Stimulated activated naive CD8-positive, alpha-beta T cell treated with anti-CD3 and anti-CD28 coated beads, Interleukin-15, amount 100 ng/mL, for 72 hours (primary cell): ENCODE results near the gene RPP40.
A peak's percentile ranks its signal among the peaks of the same experiment; 100 is the strongest.

Experiments used
- ATAC-seq: fragments of 150-1000 bp; cut with Tn5 transposase; 2 replicates; pipeline ENCODE4 v1.10.0; 2021; ENCODE audit warnings: mild to moderate bottlenecking, moderate library complexity
- DNase-seq, 2 donors: peaks; one replicate each; pipeline ENCODE4 v3.0.0; 2021 to 2022
- H3K27ac Mint-ChIP-seq, 2 donors: one replicate each; pipeline ENCODE4 v1.8.0; 2022; ENCODE audit warnings: mild to moderate bottlenecking in 2 of 2, mixed read lengths in 2 of 2, moderate library complexity in 2 of 2
- H3K27me3 Mint-ChIP-seq: one replicate; pipeline ENCODE4 v1.8.0; 2022; ENCODE audit warnings: mixed read lengths
- H3K4me1 Mint-ChIP-seq: one replicate; pipeline ENCODE4 v1.8.0; 2022; ENCODE audit warnings: mild to moderate bottlenecking, mixed read lengths
- H3K4me3 Mint-ChIP-seq, 2 donors: one replicate each; pipeline ENCODE4 v1.8.0; 2022; ENCODE audit warnings: mild to moderate bottlenecking in 2 of 2, mixed read lengths in 2 of 2, moderate library complexity in 1 of 2
- H3K9me3 Mint-ChIP-seq, 2 donors: one replicate each; pipeline ENCODE4 v1.8.0; 2022; ENCODE audit warnings: mixed read lengths in 2 of 2

RPP40 gene

DNA sequence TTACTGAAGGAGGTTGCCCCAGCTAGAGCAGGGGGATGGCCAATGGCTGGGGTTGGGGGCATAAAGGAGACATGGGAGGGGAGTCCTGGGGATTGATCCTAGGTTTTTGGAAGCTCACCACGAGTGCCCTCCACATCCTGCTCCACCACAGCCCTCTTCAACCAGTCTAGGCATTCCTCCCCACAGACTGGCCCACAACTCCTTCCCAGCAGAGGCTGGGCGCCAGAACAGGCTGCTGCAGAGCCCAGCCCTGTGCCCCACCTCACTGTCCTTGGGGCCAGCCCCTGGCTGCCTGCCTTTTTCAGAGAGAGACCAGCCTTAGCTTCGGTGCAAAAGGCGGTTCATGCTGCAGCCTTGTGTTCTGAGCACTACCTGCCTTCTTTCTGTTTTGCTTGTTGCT is 16.4 kb downstream of the RPP40 start:
- peaks cover 0 to 15% of the 10 kb centered on the region in 2 donors for H3K9me3 Mint-ChIP-seq
- ATAC-seq (no peak), DNase-seq (no peak)
- no peaks in the 10 kb centered on the region for H3K4me1 Mint-ChIP-seq
- no peak overlapping the region for H3K27ac Mint-ChIP-seq
- no peaks in the 10 kb centered on the region for H3K27me3 Mint-ChIP-seq
- H3K4me3 Mint-ChIP-seq, result no peak overlapping the region

DNA sequence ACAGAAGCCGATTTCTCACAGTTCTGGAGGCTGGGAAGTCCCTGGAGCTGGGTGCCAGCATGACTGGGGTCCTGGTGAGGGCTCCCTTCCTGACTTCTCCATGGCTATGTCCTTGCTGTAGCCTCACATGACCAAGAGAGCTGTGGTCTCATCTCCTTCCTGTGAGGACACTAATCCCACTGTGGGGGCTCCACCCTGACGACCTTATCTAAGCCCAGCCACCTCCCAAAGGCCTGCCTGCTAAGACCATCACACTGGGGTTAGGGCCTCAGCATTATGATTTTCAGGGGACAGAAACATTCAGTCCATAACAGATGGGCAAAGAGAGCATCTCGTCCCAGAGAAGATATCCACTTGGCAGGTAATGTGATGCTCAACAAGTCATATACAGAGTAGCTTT is 16.8 kb downstream of the RPP40 start:
- Mint-ChIP-seq H3K27ac (no peak overlapping the region), H3K27me3 (no peaks in the 10 kb centered on the region), H3K9me3 (peaks cover 0 to 15% of the 10 kb centered on the region in 2 donors), H3K4me3 (no peak overlapping the region), H3K4me1 (no peaks in the 10 kb centered on the region)
- ATAC-seq (no peak), DNase-seq (no peak)

GRCh38 chr6:4983322-4983721 is 20.5 kb downstream of the RPP40 start:
- no peaks in the 10 kb centered on the region for H3K4me1 Mint-ChIP-seq
- H3K9me3 Mint-ChIP-seq, result peaks cover 10 to 32% of the 10 kb centered on the region in 2 donors
- no peak overlapping the region for H3K4me3 Mint-ChIP-seq
- H3K27me3 Mint-ChIP-seq, result peaks cover 5% of the 10 kb centered on the region
- no peak for ATAC-seq
- no peak overlapping the region for H3K27ac Mint-ChIP-seq
- no peak for DNase-seq

DNA sequence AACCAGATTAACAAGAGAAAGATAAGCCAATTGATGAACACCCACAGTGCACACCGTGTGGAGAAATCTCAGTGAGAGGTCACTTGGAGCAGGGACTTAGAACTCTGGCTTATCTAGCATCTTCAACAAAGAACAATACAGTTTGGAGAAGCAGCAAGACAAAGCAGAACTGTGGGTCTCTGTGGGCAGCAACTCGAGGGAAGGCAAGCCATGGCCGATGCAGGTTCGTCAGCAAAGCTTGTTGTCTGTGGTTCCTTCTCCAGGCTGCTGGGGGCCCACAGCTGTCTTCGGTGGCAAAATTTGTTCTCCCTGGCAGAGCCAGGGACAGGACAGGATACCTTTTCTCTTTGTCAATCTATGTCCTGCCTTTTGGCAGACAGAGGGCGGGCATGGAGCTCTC is 22.1 kb downstream of the RPP40 start:
- DNase-seq, result no peak
- ATAC-seq, result no peak
- Mint-ChIP-seq H3K4me3 (no peak overlapping the region), H3K27me3 (peaks cover 8% of the 10 kb centered on the region), H3K4me1 (no peaks in the 10 kb centered on the region), H3K9me3 (peaks cover 14 to 39% of the 10 kb centered on the region in 2 donors), H3K27ac (no peak overlapping the region)

DNA sequence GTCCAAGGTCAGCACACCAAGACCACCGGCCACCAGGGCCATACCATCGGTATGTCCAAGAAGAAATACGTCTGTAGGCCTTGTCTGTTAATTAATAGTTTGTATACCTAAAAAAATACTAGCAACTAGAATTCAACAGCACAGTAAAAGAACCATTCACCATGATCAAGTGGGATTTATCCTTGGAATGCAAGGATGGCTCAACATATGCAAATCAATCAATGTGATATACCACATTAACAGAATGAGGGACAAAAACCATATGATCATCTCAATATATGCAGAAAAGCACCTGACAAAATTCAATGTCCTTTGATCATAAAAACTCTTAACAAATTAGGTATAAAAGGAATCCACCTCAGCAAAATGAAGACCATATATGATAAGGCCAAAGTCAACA is 24.4 kb downstream of the RPP40 start:
- ATAC-seq (no peak), DNase-seq (no peak)
- H3K27me3 Mint-ChIP-seq, result peaks cover 8% of the 10 kb centered on the region
- H3K27ac Mint-ChIP-seq, result no peak overlapping the region
- peaks cover 20 to 46% of the 10 kb centered on the region in 2 donors for H3K9me3 Mint-ChIP-seq
- no peak overlapping the region for H3K4me3 Mint-ChIP-seq
- no peaks in the 10 kb centered on the region for H3K4me1 Mint-ChIP-seq

DNA sequence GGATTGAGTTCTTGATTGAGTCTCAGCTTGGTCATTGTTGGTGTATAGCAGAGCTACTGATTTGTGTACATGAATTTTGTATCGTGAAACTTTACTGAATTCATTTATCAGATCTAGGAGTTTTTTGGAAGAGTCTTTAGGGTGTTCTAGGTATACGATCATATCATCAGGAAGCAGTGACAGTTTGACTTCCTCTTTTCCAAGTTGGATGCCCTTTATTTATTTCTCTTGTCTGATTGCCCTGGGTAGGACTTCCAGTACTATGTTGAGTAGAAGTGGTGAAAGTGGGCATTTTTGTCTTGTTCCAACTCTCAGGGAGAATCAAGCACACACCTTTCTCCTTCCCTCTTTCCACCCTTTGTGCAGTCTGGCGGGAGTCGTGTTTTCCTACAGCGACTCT is 26.4 kb downstream of the RPP40 start:
- no peak for ATAC-seq
- Mint-ChIP-seq H3K4me1 (no peaks in the 10 kb centered on the region), H3K9me3 (peaks cover 20 to 46% of the 10 kb centered on the region in 2 donors), H3K27ac (no peak overlapping the region), H3K4me3 (no peak overlapping the region), H3K27me3 (peaks cover 11% of the 10 kb centered on the region)
- no peak for DNase-seq

GRCh38 chr6:4975506-4975905 is 28.3 kb downstream of the RPP40 start:
- ATAC-seq, result no peak
- no peak overlapping the region for H3K27ac Mint-ChIP-seq
- DNase-seq, result no peak
- H3K4me3 Mint-ChIP-seq, result no peak overlapping the region
- H3K9me3 Mint-ChIP-seq, result peaks cover 20 to 45% of the 10 kb centered on the region in 2 donors
- H3K4me1 Mint-ChIP-seq, result no peaks in the 10 kb centered on the region
- H3K27me3 Mint-ChIP-seq, result peaks cover 16% of the 10 kb centered on the region

DNA sequence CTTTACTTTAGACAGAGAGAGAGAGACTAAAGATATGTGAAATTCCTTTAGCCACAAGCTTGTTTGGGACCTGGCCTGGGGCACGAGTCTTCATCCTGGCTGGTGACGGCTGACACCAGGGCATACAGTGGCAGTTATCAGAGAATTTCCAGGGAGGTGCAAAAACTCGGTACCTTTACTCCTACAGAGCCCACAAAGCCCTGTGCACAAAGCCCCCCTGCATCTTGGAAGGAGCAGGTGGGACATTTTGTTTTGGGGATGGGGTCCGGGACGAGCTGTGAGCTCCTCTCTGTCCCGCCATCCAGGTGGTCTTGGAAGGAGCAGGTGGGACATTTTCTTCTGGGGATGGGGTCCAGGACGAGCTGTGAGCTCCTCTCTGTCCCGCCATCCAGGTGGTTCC is 28.9 kb downstream of the RPP40 start:
- DNase-seq (no peak), ATAC-seq (no peak)
- peaks cover 20 to 39% of the 10 kb centered on the region in 2 donors for H3K9me3 Mint-ChIP-seq
- H3K27ac Mint-ChIP-seq, result no peak overlapping the region
- H3K4me3 Mint-ChIP-seq, result no peak overlapping the region
- H3K4me1 Mint-ChIP-seq, result no peaks in the 10 kb centered on the region
- H3K27me3 Mint-ChIP-seq, result peaks cover 16% of the 10 kb centered on the region

DNA sequence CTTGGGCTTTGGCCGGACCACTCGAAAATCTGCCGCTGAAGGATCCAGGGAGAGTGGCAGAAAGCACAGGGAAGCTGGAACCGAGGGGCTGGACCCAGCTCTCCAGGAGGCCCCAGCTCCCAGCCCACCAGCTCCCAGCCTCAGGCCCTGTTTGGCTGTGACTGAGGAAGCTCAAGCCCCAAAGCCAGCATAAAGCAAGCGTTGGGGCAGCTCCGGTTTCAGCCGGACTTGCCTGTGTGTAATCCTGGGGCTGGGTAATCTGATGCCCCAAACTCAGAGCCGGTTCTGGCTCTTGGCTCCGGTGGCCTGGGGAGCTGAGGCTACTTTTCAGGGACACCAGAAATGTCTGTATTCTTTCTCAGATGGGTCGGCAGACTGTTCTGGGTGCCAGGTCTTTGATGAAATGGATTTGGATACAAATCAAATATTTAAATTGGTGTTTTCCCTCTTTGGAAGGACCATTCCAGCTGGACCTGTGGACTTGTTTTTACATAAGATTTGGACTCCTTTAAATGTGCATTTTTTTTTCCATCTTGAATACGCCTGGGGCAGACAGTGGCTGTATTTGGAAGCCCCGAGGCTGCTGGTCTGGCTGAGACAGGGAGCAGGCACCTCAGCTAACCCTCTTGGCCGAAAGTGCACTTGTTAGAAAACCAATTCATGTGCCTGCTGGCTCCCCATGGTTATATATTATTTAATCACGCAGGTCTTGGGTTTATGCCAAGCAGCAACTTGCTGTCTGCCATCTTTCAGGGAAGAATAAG is 29.7 kb downstream of the RPP40 start:
- H3K4me1 Mint-ChIP-seq, result no peaks in the 10 kb centered on the region
- no peak for DNase-seq
- H3K27me3 Mint-ChIP-seq, result peaks cover 16% of the 10 kb centered on the region
- H3K27ac Mint-ChIP-seq, result no peak overlapping the region
- H3K9me3 Mint-ChIP-seq, result peaks cover 15 to 31% of the 10 kb centered on the region in 2 donors
- H3K4me3 Mint-ChIP-seq, result no peak overlapping the region
- no peak for ATAC-seq

DNA sequence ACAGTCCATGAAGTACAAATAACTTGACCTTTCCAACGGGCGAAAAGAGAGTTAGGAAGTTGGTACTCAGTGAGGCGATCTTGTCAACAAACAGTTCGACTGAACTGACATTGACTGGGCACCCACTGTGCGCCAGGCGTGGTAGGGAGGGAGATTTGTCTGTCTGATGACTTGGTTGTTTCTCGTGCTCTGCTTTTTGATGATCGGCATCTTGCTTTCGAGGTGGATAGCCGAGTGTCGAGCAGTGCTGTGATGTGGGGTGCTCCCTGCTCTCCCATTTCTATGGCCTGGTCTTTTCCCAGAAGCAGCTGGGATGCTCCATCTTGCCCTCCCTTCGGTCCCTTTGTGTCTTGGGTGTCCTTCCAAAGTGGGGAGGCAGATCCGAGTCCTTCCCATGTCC is 30.4 kb downstream of the RPP40 start:
- Mint-ChIP-seq H3K9me3 (peaks cover 11 to 24% of the 10 kb centered on the region in 2 donors), H3K27me3 (peaks cover 12% of the 10 kb centered on the region), H3K4me1 (no peaks in the 10 kb centered on the region), H3K4me3 (no peak overlapping the region), H3K27ac (no peak overlapping the region)
- ATAC-seq (no peak), DNase-seq (no peak)

DNA sequence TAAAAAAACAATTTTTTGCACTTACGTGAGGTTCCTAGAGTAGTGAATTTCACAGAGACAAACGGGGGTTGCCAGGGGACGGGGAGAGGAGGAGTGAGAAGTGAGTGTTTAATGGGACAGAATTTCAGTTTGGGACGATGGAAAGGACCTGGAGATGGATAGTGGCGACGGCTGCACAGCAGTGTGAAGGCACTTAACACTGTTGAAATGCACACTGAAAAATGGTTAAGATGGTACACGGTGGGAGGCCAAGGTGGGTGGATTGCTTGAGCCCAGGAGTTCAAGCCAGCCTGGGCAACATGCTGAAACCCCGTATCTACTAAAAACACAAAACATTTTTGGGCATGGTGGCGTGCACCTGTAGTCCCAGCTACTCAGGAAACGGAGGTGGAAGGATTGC is 31.4 kb downstream of the RPP40 start:
- ATAC-seq (no peak), DNase-seq (no peak)
- Mint-ChIP-seq H3K4me3 (no peak overlapping the region), H3K9me3 (peaks cover 10 to 14% of the 10 kb centered on the region in 2 donors), H3K27ac (peak overlapping the region in 1 of 2 donors; percentile 1), H3K27me3 (peaks cover 8% of the 10 kb centered on the region), H3K4me1 (no peaks in the 10 kb centered on the region)

DNA sequence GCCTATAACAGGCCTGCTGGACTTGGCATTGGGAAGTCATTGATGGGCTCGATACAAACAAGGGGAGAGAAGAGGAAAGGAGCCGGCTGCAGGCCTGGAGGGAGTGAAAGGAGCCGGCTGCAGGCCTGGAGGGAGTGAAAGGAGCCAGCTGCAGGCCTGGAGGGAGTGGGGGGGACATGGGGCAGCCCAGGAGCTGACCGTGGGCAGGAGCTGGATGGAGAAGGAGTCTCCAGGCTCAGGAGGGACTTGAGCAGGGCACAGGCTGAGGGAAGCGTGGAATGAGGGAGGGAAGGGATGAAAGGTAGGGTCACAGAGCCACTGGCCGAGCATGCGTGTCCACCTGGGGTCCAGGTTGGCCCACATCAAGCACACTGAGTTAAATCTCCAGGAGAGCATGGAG is 32.0 kb downstream of the RPP40 start:
- H3K4me1 Mint-ChIP-seq, result no peaks in the 10 kb centered on the region
- DNase-seq (no peak), ATAC-seq (no peak)
- peak overlapping the region in 1 of 2 donors; percentile 37 for H3K27ac Mint-ChIP-seq
- H3K27me3 Mint-ChIP-seq, result peaks cover 8% of the 10 kb centered on the region
- no peak overlapping the region for H3K4me3 Mint-ChIP-seq
- H3K9me3 Mint-ChIP-seq, result peaks cover 7 to 8% of the 10 kb centered on the region in 2 donors

GRCh38 chr6:4970739-4971395 is 33.0 kb downstream of the RPP40 start:
- no peak overlapping the region for H3K27ac Mint-ChIP-seq
- no peak for ATAC-seq
- H3K27me3 Mint-ChIP-seq, result peaks cover 8% of the 10 kb centered on the region
- no peak for DNase-seq
- no peak overlapping the region for H3K4me3 Mint-ChIP-seq
- H3K4me1 Mint-ChIP-seq, result no peaks in the 10 kb centered on the region
- H3K9me3 Mint-ChIP-seq, result no peaks in the 10 kb centered on the region

DNA sequence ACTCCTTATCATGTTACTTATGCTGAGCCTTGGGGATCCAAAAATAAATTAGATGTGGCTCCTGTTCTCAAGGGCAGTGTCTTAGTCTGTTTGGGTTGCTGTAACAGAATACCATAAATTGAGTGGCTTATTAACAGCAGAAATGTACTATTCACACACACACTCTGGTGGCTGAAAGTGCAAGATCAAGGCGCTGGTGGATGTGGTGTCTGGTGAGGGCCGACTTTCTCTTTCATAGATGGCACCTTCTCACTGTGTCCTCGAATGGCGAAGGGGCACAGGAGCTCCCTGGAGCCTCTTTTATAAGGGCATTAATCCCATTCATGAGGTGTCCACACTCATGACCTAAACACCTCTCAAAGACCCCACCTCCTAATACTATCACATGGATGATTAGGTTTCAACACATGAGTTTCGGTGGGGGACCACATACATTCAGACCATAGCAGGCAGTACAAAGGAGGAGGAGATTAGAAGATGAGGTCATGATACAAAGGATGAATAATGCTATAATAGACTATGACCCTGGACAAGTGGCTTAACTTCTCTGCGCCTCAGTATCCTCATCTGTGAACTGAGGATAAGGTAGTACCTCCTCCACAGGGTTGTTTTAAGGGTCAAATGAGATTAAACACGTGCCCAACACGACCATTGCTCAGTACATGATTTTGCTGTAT is 34.1 kb downstream of the RPP40 start:
- DNase-seq, result no peak
- no peaks in the 10 kb centered on the region for H3K9me3 Mint-ChIP-seq
- peaks cover 8% of the 10 kb centered on the region for H3K27me3 Mint-ChIP-seq
- H3K27ac Mint-ChIP-seq, result no peak overlapping the region
- H3K4me3 Mint-ChIP-seq, result no peak overlapping the region
- ATAC-seq, result no peak
- no peaks in the 10 kb centered on the region for H3K4me1 Mint-ChIP-seq

DNA sequence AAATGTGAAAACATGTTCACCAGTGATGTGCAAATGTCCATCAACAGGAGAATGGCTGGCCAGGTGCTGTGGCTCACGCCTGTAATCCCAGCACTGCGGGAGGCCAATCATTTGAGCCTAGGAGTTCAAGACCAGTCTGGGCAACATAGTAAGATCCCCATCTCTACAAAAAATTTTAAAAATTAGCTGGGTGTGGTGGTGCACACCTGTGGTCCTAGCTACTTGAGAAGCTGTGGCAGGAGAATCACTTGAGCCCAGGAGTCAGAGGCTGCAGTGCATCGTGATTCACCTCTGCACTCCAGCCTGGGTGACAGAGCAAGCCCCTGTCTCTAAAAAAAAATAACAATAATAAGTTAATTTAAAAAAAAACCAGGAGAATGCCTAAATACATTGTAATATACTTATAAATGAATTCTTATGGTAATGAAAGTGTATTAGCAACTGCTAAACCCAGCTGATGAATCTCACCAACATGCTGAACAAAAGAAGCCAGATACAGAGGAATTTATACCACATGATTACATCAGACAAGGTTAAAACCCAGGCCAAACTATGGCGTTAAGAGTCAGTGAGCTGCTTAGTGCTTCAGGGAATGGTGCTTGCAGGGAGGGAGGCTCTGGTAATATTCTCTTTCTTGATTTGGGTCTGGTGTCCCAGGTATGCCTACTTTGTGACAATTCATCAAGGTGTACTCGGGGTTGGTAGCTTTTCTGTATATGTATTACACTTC is 36.4 kb downstream of the RPP40 start:
- H3K4me1 Mint-ChIP-seq, result no peaks in the 10 kb centered on the region
- peaks cover 4% of the 10 kb centered on the region for H3K27me3 Mint-ChIP-seq
- DNase-seq, result no peak
- ATAC-seq, result no peak
- no peaks in the 10 kb centered on the region for H3K9me3 Mint-ChIP-seq
- H3K4me3 Mint-ChIP-seq, result no peak overlapping the region
- no peak overlapping the region for H3K27ac Mint-ChIP-seq
